WI38 (cell line): Measurements from ENCODE around the gene SFXN1.

Experiments used
- H3K4me3 ChIP-seq: 2 replicates; pipeline ENCODE4 v1.5.1; 2011; ENCODE audit warnings: low read depth, mild to moderate bottlenecking, control low read depth, low read length
- CTCF ChIP-seq: IDR thresholded peaks from 2 replicates; pipeline ENCODE4 v1.5.1; 2012; ENCODE audit warnings: low read depth, mild to moderate bottlenecking, control low read depth, low read length

SFXN1 gene

GRCh38 chr5:175460126-175460525 lies 18.2 kb upstream of the SFXN1 start:
- TF ChIP-seq CTCF: peak; percentile 12; the same call in 1 of the 2 replicates
- no peak overlapping the region for H3K4me3 ChIP-seq

GRCh38 chr5:175460552-175460951 lies 17.8 kb upstream of the SFXN1 start:
- no peak overlapping the region for H3K4me3 ChIP-seq
- TF ChIP-seq CTCF: no peak

- no peak overlapping the region for H3K4me3 ChIP-seq
- no peak for TF ChIP-seq CTCF
Measured at GRCh38 chr5:175461370-175461769, 17.0 kb upstream of the SFXN1 start.

- no peak overlapping the region for H3K4me3 ChIP-seq
- TF ChIP-seq CTCF: no peak
Measured at GRCh38 chr5:175463641-175464040, 14.7 kb upstream of the SFXN1 start.

- no peak overlapping the region for H3K4me3 ChIP-seq
- TF ChIP-seq CTCF: peak; percentile 77
Measured at GRCh38 chr5:175464074-175464941, 14.1 kb upstream of the SFXN1 start.

- no peak for TF ChIP-seq CTCF
- no peak overlapping the region for H3K4me3 ChIP-seq
Measured at GRCh38 chr5:175464942-175465233, 13.5 kb upstream of the SFXN1 start.

- no peak overlapping the region for H3K4me3 ChIP-seq
- TF ChIP-seq CTCF: no peak
Measured at GRCh38 chr5:175465282-175465681, 13.1 kb upstream of the SFXN1 start.
